IMR-90 (cell line): ENCODE results near the gene EYS. TPM values are rescaled to one million over a fixed set of nuclear protein-coding genes. Genes with fewer than 3 reads are reported as not detected.

ENCODE experiments used
- ATAC-seq: fragments of 200-7000 bp; cut with Tn5 transposase; 2 replicates; pipeline ENCODE4 v1.9.1; 2020; ENCODE audit warnings: low read depth, mild to moderate bottlenecking, moderate library complexity
- BruUV-seq: library from RNA; stranded (reverse); fragments of 400-500 nt; replicated peaks from 2 replicates; lab custom pipeline; 2021; lab: Mats Ljungman, UMichigan
- CTCF ChIA-PET: fragments of 300-600 bp; formaldehyde crosslinking; extraction: SDS; loops from one replicate; lab custom pipeline; 2021; ENCODE audit warnings: antibody characterized with exemption; lab: Yijun Ruan, JAX
- POLR2A ChIA-PET: fragments of 300-600 bp; sonication (Branson Sonifier 250); formaldehyde crosslinking; loops from one replicate; lab custom pipeline; 2022; ENCODE audit warnings: antibody characterized with exemption; ENCODE audit not compliant: unreplicated experiment; lab: Charles Lee
- DNase-seq: peaks from one replicate; pipeline ENCODE4 v3.0.0; 2013
- H2AFZ ChIP-seq: replicated peaks from 2 replicates; pipeline ENCODE3; 2013; ENCODE audit warnings: low read length, mild to moderate bottlenecking; ENCODE audit not compliant: poor library complexity
- H2AK5ac ChIP-seq: 2 replicates; pipeline ENCODE4 v1.6.1; 2013; ENCODE audit warnings: low read depth, low read length, inconsistent platforms
- H2AK9ac ChIP-seq: replicated peaks from 2 replicates; pipeline ENCODE3; 2013; ENCODE audit warnings: mild to moderate bottlenecking, low read depth, low read length, moderate library complexity; ENCODE audit not compliant: poor library complexity
- H2BK120ac ChIP-seq: 2 replicates; pipeline ENCODE4 v1.6.1; 2013; ENCODE audit warnings: low read depth, low read length, inconsistent platforms
- H2BK15ac ChIP-seq: 3 replicates; pipeline ENCODE4 v1.6.1; 2013; ENCODE audit warnings: low read depth, low read length, inconsistent platforms
- H2BK20ac ChIP-seq: 2 replicates; pipeline ENCODE4 v1.6.1; 2013; ENCODE audit warnings: low read depth, mild to moderate bottlenecking, inconsistent platforms, low read length, moderate library complexity
- H2BK5ac ChIP-seq: 2 replicates; pipeline ENCODE4 v1.6.1; 2013; ENCODE audit warnings: mild to moderate bottlenecking, low read depth, low read length, inconsistent platforms; ENCODE audit not compliant: poor library complexity, severe bottlenecking
- H3K14ac ChIP-seq: replicated peaks from 2 replicates; pipeline ENCODE4 v1.6.1; 2013; ENCODE audit warnings: low read depth, low read length, inconsistent platforms
- H3K18ac ChIP-seq: 2 replicates; pipeline ENCODE4 v1.6.1; 2013; ENCODE audit warnings: low read depth, low read length, control low read depth
- H3K23ac ChIP-seq: 2 replicates; pipeline ENCODE4 v1.6.1; 2013; ENCODE audit warnings: low read depth, low read length, inconsistent platforms
- H3K27ac ChIP-seq: 2 replicates; pipeline ENCODE4 v1.5.1; 2013; ENCODE audit warnings: mild to moderate bottlenecking, control low read depth, low read length; ENCODE audit not compliant: insufficient read depth
- H3K27me3 ChIP-seq: 2 replicates; pipeline ENCODE4 v1.6.1; 2013; ENCODE audit warnings: low read length; ENCODE audit not compliant: control insufficient read depth, insufficient read depth
- H3K36me3 ChIP-seq: 2 replicates; pipeline ENCODE4 v1.6.1; 2013; ENCODE audit warnings: low read length, mixed read lengths; ENCODE audit not compliant: control insufficient read depth, insufficient read depth
- H3K4ac ChIP-seq: 2 replicates; pipeline ENCODE4 v1.6.1; 2013; ENCODE audit warnings: low read depth, low read length, inconsistent platforms
- H3K4me1 ChIP-seq: 2 replicates; pipeline ENCODE4 v1.6.1; 2013; ENCODE audit warnings: low read length, mixed read lengths; ENCODE audit not compliant: control insufficient read depth, insufficient read depth
- H3K4me2 ChIP-seq: 2 replicates; pipeline ENCODE4 v1.6.1; 2013; ENCODE audit warnings: low read depth, mild to moderate bottlenecking, control low read depth, low read length, moderate library complexity
- H3K4me3 ChIP-seq: 2 replicates; pipeline ENCODE4 v1.5.1; 2013; ENCODE audit warnings: low read depth, mild to moderate bottlenecking, control low read depth, low read length, moderate library complexity; ENCODE audit not compliant: insufficient read depth
- H3K56ac ChIP-seq: 2 replicates; pipeline ENCODE4 v1.6.1; 2013; ENCODE audit warnings: low read length, inconsistent platforms; ENCODE audit not compliant: insufficient read depth; ENCODE audit errors: extremely low read depth
- H3K79me1 ChIP-seq, 2 experiments: 2 replicates each; pipeline ENCODE4 v1.6.1; 2013; ENCODE audit warnings: low read length in 2 of 2, inconsistent platforms in 1 of 2, low read depth in 1 of 2
- H3K9ac ChIP-seq: 2 replicates; pipeline ENCODE4 v1.6.1; 2013; ENCODE audit warnings: low read depth, low read length, control low read depth
- H3K9me1 ChIP-seq: 2 replicates; pipeline ENCODE4 v1.6.1; 2013; ENCODE audit warnings: low read length, inconsistent platforms; ENCODE audit not compliant: insufficient read depth
- H3K9me3 ChIP-seq: 2 replicates; pipeline ENCODE4 v1.6.1; 2013; ENCODE audit warnings: low read length; ENCODE audit not compliant: control insufficient read depth, insufficient read depth
- H4K20me1 ChIP-seq: 2 replicates; pipeline ENCODE4 v1.6.1; 2013; ENCODE audit warnings: low read length, inconsistent platforms; ENCODE audit not compliant: insufficient read depth
- H4K5ac ChIP-seq: 2 replicates; pipeline ENCODE4 v1.6.1; 2013; ENCODE audit warnings: mild to moderate bottlenecking, low read depth, low read length, control low read depth
- H4K8ac ChIP-seq, 2 experiments: 2 replicates each; pipeline ENCODE4 v1.6.1; 2013; ENCODE audit warnings: low read depth in 2 of 2, low read length in 2 of 2, control low read depth in 1 of 2, inconsistent platforms in 1 of 2
- H4K91ac ChIP-seq: 2 replicates; pipeline ENCODE4 v1.6.1; 2013; ENCODE audit warnings: low read depth, low read length, inconsistent platforms; ENCODE audit not compliant: insufficient read depth
- BHLHE40 ChIP-seq: fragments of 150-350 bp; IDR thresholded peaks from 2 replicates; pipeline ENCODE4 v1.6.1; 2016; ENCODE audit warnings: mild to moderate bottlenecking, low read depth, low read length
- CEBPB ChIP-seq: IDR thresholded peaks from 2 replicates; pipeline ENCODE4 v1.6.1; 2012; ENCODE audit warnings: low read depth, low read length, improper control_type of control experiment
- CHD1 ChIP-seq: IDR thresholded peaks from 2 replicates; pipeline ENCODE4 v1.6.1; 2012; ENCODE audit warnings: low read depth, low read length, improper control_type of control experiment
- FOS ChIP-seq: fragments of 150-350 bp; IDR thresholded peaks from 2 replicates; pipeline ENCODE4 v1.6.1; 2016; ENCODE audit warnings: low read depth, low read length
- MAFK ChIP-seq: IDR thresholded peaks from 2 replicates; pipeline ENCODE4 v1.6.1; 2012; ENCODE audit warnings: low read depth, low read length, improper control_type of control experiment
- MAZ ChIP-seq: IDR thresholded peaks from 2 replicates; pipeline ENCODE4 v1.6.1; 2012; ENCODE audit warnings: low read depth, mild to moderate bottlenecking, low read length, improper control_type of control experiment, moderate library complexity, borderline replicate concordance
- MXI1 ChIP-seq: IDR thresholded peaks from 2 replicates; pipeline ENCODE4 v1.6.1; 2012; ENCODE audit warnings: low read depth, mild to moderate bottlenecking, low read length, moderate library complexity, borderline replicate concordance
- NFE2L2 ChIP-seq: fragments of 150-350 bp; IDR thresholded peaks from 2 replicates; pipeline ENCODE4 v1.6.1; 2016; ENCODE audit warnings: low read depth, mild to moderate bottlenecking, low read length
- POLR2A ChIP-seq: IDR thresholded peaks from 2 replicates; pipeline ENCODE4 v1.6.1; 2012; ENCODE audit warnings: mild to moderate bottlenecking, low read depth, low read length
- RAD21 ChIP-seq: IDR thresholded peaks from 2 replicates; pipeline ENCODE4 v1.6.1; 2012; ENCODE audit warnings: low read length, improper control_type of control experiment
- RCOR1 ChIP-seq: IDR thresholded peaks from 2 replicates; pipeline ENCODE4 v1.6.1; 2012; ENCODE audit warnings: mild to moderate bottlenecking, low read length, improper control_type of control experiment; ENCODE audit not compliant: insufficient replicate concordance
- RFX5 ChIP-seq: IDR thresholded peaks from 2 replicates; pipeline ENCODE4 v1.8.0; 2012; ENCODE audit warnings: low read depth, mild to moderate bottlenecking, low read length, moderate library complexity
- SMC3 ChIP-seq: fragments of 150-350 bp; IDR thresholded peaks from 2 replicates; pipeline ENCODE4 v1.6.1; 2016; ENCODE audit warnings: low read depth, mild to moderate bottlenecking, antibody characterized with exemption, low read length, moderate library complexity
- whole genome bisulfite sequencing, 2 experiments: methylation state at CpG; one replicate each; pipeline versions ENCODE4 v1.1.5 to v1.1.7; 2013; ENCODE audit warnings: missing lambda C conversion rate in 2 of 2; ENCODE audit not compliant: insufficient read length in 1 of 2; ENCODE audit errors: extremely low coverage in 2 of 2; 5-methylcytosine and 5-hydroxymethylcytosine counted together
- dilution Hi-C: fragments of 300-500 bp; cut with HindIII; formaldehyde crosslinking; loops from one replicate; pipeline ENCODE4 v1.14.3; 2018; ENCODE audit warnings: low sequenced_read_pairs; ENCODE audit not compliant: unreplicated experiment
- in situ Hi-C: fragments of 300-500 bp; cut with MboI; formaldehyde crosslinking; loops from 3 replicates; pipeline ENCODE4 v1.14.3; 2019; ENCODE audit warnings: low sequenced_read_pairs, inconsistent platforms, mixed read lengths
- intact Hi-C: fragments of 100-400 bp; cut with micrococcal nuclease; formaldehyde crosslinking; loops from 2 replicates; pipeline ENCODE4 v1.10.0; 2022
- polyA plus RNA-seq, 3 experiments: library from polyadenylated mRNA; depleted of rRNA; stranded (reverse); fragments of >200 nt; gene quantifications; 2 replicates each; pipeline ENCODE4 v1.2.3, GENCODE V29; 2012; ENCODE audit warnings: low replicate concordance in 1 of 3
- total RNA-seq: library from RNA; depleted of rRNA; stranded (reverse); fragments of >200 nt; gene quantifications from 2 replicates; pipeline ENCODE4 v1.2.3, GENCODE V29; 2012
- TF ChIP-seq, protein P1 (sequence below): conservative IDR thresholded peaks from 2 replicates; pipeline ENCODE4 v1.5.1; 2012; ENCODE audit warnings: mild to moderate bottlenecking, low read depth, low read length, improper control_type of control experiment
- TF ChIP-seq, protein P2 (sequence below): fragments of 150-350 bp; IDR thresholded peaks from 2 replicates; pipeline ENCODE4 v1.6.1; 2017; ENCODE audit warnings: mild to moderate bottlenecking, antibody characterized with exemption, low read length, low read depth
- TF ChIP-seq, protein P3 (sequence below): fragments of 150-350 bp; IDR thresholded peaks from 2 replicates; pipeline ENCODE4 v1.6.1; 2016; ENCODE audit warnings: low read depth, mild to moderate bottlenecking, low read length, moderate library complexity, borderline replicate concordance

The EYS gene
- total and polyA plus RNA-seq, 2 of the 4 experiments (the other 2 are of a cell fraction), result under 0.01 TPM; not detected in 1

DNA sequence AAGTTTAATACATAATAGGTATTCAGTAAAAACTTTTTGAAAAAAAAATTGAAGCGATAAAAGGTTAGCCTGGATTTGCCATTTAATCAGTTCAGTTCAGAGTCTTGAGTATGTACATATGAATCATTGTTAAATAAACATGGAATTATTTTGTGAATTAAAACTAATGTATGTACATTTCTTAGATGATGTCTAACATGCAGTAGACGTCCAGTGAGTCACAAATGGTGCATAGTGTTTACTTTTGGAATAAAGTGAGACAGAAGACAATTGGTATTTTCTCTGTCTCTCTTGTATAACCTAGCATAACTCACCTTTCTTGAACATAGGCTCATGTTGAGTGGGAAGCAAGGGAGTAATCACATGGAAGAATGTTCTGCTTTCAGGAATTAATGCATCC is 83.5 kb downstream of the EYS start:
- no peak overlapping the region for H4K5ac ChIP-seq
- no peak overlapping the region for H2BK5ac ChIP-seq
- POLR2A ChIA-PET, result no interaction called here
- ATAC-seq (no peak), DNase-seq (no peak)
- in situ Hi-C loops, result no loop called here
- no peak overlapping the region for H3K9ac ChIP-seq
- H2BK120ac ChIP-seq, result no peak overlapping the region
- no peaks in the 10 kb centered on the region for H3K79me1 ChIP-seq
- H3K36me3 ChIP-seq, result no peaks in the 10 kb centered on the region
- CTCF ChIA-PET, result no interaction called here
- H3K56ac ChIP-seq, result no peak overlapping the region
- no peak overlapping the region for H3K4me3 ChIP-seq
- H4K91ac ChIP-seq, result no peak overlapping the region
- H2AFZ ChIP-seq, result no peak overlapping the region
- no peak overlapping the region for H3K4me2 ChIP-seq
- intact Hi-C loops, result no loop called here
- H3K9me3 ChIP-seq, result no peaks in the 10 kb centered on the region
- no peak overlapping the region for H3K18ac ChIP-seq
- WGBS, 2 experiments, result no CpG with 5 or more reads among the region's 2 CpGs
- no peak overlapping the region for H3K4ac ChIP-seq
- TF ChIP-seq MXI1 (no peak), SMC3 (no peak), POLR2A (no peak), RFX5 (no peak), FOS (no peak), MAZ (no peak), RAD21 (no peak), CHD1 (no peak), MAFK (no peak), BHLHE40 (no peak), CEBPB (no peak), NFE2L2 (no peak), RCOR1 (no peak)
- TF ChIP-seq, protein P1, sequence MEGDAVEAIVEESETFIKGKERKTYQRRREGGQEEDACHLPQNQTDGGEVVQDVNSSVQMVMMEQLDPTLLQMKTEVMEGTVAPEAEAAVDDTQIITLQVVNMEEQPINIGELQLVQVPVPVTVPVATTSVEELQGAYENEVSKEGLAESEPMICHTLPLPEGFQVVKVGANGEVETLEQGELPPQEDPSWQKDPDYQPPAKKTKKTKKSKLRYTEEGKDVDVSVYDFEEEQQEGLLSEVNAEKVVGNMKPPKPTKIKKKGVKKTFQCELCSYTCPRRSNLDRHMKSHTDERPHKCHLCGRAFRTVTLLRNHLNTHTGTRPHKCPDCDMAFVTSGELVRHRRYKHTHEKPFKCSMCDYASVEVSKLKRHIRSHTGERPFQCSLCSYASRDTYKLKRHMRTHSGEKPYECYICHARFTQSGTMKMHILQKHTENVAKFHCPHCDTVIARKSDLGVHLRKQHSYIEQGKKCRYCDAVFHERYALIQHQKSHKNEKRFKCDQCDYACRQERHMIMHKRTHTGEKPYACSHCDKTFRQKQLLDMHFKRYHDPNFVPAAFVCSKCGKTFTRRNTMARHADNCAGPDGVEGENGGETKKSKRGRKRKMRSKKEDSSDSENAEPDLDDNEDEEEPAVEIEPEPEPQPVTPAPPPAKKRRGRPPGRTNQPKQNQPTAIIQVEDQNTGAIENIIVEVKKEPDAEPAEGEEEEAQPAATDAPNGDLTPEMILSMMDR, result no peak
- TF ChIP-seq, protein P2, sequence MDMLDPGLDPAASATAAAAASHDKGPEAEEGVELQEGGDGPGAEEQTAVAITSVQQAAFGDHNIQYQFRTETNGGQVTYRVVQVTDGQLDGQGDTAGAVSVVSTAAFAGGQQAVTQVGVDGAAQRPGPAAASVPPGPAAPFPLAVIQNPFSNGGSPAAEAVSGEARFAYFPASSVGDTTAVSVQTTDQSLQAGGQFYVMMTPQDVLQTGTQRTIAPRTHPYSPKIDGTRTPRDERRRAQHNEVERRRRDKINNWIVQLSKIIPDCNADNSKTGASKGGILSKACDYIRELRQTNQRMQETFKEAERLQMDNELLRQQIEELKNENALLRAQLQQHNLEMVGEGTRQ, result no peak
- TF ChIP-seq, protein P3, sequence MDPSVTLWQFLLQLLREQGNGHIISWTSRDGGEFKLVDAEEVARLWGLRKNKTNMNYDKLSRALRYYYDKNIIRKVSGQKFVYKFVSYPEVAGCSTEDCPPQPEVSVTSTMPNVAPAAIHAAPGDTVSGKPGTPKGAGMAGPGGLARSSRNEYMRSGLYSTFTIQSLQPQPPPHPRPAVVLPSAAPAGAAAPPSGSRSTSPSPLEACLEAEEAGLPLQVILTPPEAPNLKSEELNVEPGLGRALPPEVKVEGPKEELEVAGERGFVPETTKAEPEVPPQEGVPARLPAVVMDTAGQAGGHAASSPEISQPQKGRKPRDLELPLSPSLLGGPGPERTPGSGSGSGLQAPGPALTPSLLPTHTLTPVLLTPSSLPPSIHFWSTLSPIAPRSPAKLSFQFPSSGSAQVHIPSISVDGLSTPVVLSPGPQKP, result no peak
- dilution Hi-C loops, result no loop called here
- no peak overlapping the region for H4K8ac ChIP-seq
- no peak overlapping the region for H3K27ac ChIP-seq
- no peaks in the 10 kb centered on the region for H4K20me1 ChIP-seq
- no peak overlapping the region for H2BK15ac ChIP-seq
- BruUV-seq, result no TSS peak
- no peak overlapping the region for H2AK9ac ChIP-seq
- H2AK5ac ChIP-seq, result no peak overlapping the region
- no peaks in the 10 kb centered on the region for H3K27me3 ChIP-seq
- no peak overlapping the region for H3K14ac ChIP-seq
- no peaks in the 10 kb centered on the region for H3K9me1 ChIP-seq
- no peaks in the 10 kb centered on the region for H3K4me1 ChIP-seq
- no peak overlapping the region for H2BK20ac ChIP-seq
- no peak overlapping the region for H3K23ac ChIP-seq
